HG03520 (cell line): ENCODE measurements around the gene TP63.

Source experiments
- ATAC-seq: cut with Tn5 transposase; IDR thresholded peaks from one replicate; pipeline ENCODE4 v1.9.1; 2021; ENCODE audit warnings: mild to moderate bottlenecking, moderate library complexity; ENCODE audit not compliant: unreplicated experiment

Gene TP63

GRCh38 chr3:189842681-189843602 lies 211.8 kb downstream of the TP63 start:
- ATAC-seq: no peak

GRCh38 chr3:189845069-189845468 lies 213.9 kb downstream of the TP63 start:
- ATAC-seq: no peak

- no peak for ATAC-seq
Observed at GRCh38 chr3:189848395-189849040, 217.3 kb downstream of the TP63 start.

GRCh38 chr3:189849262-189849661 lies 218.1 kb downstream of the TP63 start:
- ATAC-seq: no peak

GRCh38 chr3:189851682-189852081 lies 220.5 kb downstream of the TP63 start:
- no peak for ATAC-seq

GRCh38 chr3:189853906-189854305 lies 222.7 kb downstream of the TP63 start:
- ATAC-seq: no peak

GRCh38 chr3:189860296-189860695 lies 229.1 kb downstream of the TP63 start:
- ATAC-seq: no peak

GRCh38 chr3:189862385-189862998 lies 231.3 kb downstream of the TP63 start:
- no peak for ATAC-seq

GRCh38 chr3:189863031-189863430 lies 231.8 kb downstream of the TP63 start:
- no peak for ATAC-seq

- no peak for ATAC-seq
Observed at GRCh38 chr3:189868061-189868460, 236.9 kb downstream of the TP63 start.

- ATAC-seq: no peak
Observed at GRCh38 chr3:189869165-189869564, 238.0 kb downstream of the TP63 start.

GRCh38 chr3:189871418-189871817 lies 240.2 kb downstream of the TP63 start:
- ATAC-seq: no peak

- ATAC-seq: peak; percentile 46
Observed at GRCh38 chr3:189883113-189883753, 252.0 kb downstream of the TP63 start.

GRCh38 chr3:189890496-189890895 lies 259.3 kb downstream of the TP63 start:
- no peak for ATAC-seq

- ATAC-seq: no peak
Observed at GRCh38 chr3:189896533-189896932, 265.3 kb downstream of the TP63 start.

- ATAC-seq: no peak
Observed at GRCh38 chr3:189897406-189897805, 266.2 kb downstream of the TP63 start.

GRCh38 chr3:189898559-189899153 lies 267.5 kb downstream of the TP63 start:
- ATAC-seq: no peak

GRCh38 chr3:189899186-189899585 lies 268.0 kb downstream of the TP63 start:
- ATAC-seq: no peak

GRCh38 chr3:189900578-189900977 lies 269.4 kb downstream of the TP63 start:
- ATAC-seq: no peak

- ATAC-seq: no peak
Observed at GRCh38 chr3:189901481-189901880, 270.3 kb downstream of the TP63 start.
